ENCODE results near the gene ICOSLG. TPM values are rescaled to one million over a fixed set of nuclear protein-coding genes. Genes with fewer than 3 reads are reported as not detected.
"Not testable (repeated sequence)": the region's sequence is repeated elsewhere in the genome, so short reads cannot be mapped to it uniquely, and the experiment has no call there.

Gene ICOSLG
- total RNA-seq, 1 donor from 2014 or later, result 2.6 TPM

DNA sequence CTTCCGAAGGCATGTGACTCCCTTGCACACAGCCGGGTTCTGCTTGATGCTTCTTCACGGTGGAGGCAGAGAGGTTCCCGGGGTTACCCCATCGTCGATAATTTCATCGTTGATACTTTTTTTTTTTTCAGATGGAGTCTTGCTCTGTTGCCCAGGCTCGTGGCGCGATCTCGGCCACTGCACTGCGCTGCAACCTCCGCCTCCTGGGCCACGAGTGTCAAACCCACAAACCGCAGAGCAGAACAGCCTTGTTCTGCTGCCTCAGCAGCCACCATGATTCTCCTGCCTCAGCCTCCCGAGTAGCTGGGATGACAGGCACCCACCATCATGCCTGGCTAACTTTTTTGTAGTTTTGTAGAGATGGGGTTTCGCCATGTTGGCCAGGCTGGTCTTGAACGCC, 20.1 kb downstream of the ICOSLG start:
- not testable (repeated sequence) for ATAC-seq

DNA sequence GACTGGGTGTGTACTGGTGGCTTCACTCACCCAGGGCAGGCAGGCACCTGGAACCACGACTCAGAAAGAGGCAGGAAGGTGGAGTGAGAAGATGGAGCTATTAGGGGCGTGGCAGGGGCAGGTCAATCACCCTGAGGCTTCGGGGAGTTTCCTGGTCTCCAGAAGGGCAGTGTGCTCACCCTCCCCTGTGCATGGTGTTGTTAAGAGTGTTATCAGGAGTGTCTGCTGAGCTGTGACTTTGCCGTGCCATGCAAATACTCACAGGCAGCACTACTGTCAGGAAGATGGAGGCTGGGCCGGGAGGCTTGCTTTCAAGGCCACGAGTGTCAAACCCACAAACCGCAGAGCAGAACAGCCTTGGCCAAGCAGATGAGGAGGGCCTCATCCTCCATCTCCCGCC, 22.3 kb downstream of the ICOSLG start:
- peak; percentile 62 for ATAC-seq

DNA sequence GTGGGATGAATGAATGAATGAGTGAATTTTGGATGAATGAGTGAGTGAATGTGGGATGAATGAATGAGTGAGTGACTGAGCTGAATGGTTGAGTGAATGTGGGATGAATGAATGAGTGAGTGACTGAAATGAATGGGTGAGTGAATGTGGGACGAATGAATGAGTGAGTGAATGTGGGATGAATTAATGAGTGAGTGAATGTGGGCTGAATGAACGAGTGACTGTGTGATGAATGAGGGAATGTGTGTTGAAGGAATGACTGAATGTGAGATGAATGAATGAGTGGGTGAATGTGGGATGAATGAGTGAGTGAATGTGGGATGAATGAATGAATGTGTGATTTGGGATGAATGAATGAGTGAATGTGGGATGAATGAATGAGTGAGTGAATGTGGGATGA, 28.8 kb downstream of the ICOSLG start:
- not testable (repeated sequence) for ATAC-seq

DNA sequence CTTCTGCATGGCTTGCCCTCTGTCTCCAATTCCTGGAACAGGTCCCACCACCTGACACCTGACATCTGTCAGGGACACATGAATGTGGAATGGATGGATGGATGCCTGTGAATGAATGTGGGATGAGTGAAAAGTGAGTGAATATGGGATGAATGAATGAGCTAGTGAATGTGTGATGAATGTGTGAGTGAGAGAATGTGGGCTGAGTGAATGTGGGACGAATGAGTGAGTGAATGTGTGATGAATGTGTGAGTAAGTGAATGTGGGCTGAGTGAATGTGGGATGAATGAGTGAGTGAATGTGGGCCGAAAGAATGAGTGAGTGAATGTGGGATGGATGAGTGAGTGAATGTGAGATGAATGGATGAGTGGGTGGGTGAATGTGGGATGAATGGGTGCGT, 29.2 kb downstream of the ICOSLG start:
- ATAC-seq, result not testable (repeated sequence)

DNA sequence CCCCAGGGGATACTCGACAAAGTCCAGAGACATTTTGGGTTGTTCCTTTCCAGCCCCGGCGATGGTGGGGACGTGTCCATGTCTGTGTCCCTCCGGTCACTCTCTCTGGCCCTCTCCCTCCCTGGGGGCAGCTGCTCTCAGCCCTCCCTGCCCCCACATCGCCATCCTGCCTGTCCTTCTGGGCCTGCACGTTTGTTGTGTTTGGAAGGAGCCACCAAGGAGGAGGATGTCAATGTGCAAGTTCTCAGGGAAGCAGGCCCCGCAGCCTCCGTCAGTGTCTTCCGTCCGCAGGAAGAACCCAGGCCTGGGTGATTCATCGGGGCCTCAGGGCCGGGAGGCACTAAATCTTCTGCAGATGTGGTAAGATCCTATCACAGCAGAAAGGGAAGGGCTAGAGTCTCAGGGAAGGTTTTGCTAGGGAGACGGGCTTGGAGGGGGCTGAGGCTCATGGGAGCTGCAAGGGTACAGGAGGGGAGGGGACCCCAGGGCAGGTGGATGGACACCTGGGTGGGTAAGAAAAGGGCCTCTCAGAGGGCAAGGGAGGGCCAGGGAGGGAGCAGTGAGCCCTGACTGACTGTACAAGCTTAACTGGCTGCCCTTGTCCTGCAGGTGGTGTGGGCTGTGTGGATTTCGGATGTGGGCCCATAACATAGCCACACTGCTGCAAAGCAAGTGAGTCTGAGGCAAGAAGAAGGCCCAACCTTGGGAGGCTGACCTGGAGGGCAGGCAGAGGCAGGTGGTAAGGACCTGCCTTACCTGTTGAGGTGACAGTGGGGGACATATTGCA, 32.7 kb downstream of the ICOSLG start:
- ATAC-seq, result peak; percentile 70

DNA sequence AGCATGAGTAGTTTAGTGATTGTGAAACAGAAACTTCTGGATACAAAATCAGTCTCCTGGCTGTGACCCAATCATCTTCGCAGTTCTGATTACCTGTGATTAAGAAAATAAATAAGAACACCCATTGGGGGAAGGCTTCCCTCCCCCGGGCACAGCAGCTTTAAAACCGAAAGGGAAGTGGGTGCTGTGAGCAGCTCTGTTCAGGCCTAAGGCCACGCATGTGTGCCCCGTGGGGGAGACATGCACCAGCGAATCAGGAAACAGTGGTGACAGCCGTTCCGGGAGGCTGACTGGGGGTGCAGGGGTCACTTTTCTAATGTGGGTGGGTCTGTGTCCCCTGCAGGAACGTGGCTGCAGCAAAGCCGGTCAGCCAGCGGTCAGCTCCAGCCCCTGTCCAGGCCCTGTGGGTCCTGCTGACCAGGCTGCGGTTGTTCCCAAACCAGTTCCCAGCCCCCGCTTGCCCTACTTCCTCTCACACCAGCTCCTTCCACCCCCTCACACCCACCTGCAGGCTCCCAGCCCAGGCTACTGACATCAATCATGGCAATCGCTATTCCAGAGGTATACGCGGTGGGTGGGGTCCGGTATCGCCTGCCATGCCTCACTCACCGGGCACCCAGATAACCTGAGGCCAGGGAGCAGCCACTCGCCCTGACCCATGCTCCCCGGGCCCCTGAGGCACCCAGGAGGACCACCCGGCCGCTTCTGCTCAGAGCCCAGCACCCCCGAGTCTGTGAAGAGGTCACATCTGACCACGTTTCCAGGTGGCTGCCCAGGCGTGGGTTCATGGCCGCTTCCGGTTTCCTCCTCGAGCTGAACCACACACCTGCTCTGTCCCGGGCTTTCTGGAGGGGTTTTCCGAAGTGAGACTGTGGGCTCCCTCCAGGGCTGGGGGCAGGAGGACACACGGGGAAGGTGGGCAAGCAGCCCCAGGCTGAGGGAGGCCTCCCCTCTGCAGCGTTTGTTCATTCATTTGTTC, 33.8 kb downstream of the ICOSLG start:
- peak; percentile 58 for ATAC-seq

DNA sequence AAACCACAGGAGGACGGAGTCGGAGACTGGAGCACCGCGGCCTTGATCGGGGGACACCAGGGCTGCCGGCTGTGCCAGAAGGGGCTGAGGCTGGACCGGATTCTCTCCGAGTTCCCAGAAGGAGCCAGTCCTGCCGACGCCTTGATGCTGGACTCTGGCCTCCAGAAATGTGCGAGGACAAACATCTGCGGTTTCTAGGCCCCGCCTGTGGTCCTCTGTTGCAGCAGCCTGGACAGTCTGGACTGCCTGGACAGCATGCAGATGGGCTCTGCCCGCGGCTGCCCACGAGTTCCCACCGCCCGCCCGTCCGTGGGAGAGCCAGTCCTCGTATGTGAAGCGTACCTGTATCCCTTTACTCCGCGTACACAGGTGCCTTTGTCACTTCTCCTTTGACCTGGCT, 34.6 kb downstream of the ICOSLG start:
- not testable (repeated sequence) for ATAC-seq

DNA sequence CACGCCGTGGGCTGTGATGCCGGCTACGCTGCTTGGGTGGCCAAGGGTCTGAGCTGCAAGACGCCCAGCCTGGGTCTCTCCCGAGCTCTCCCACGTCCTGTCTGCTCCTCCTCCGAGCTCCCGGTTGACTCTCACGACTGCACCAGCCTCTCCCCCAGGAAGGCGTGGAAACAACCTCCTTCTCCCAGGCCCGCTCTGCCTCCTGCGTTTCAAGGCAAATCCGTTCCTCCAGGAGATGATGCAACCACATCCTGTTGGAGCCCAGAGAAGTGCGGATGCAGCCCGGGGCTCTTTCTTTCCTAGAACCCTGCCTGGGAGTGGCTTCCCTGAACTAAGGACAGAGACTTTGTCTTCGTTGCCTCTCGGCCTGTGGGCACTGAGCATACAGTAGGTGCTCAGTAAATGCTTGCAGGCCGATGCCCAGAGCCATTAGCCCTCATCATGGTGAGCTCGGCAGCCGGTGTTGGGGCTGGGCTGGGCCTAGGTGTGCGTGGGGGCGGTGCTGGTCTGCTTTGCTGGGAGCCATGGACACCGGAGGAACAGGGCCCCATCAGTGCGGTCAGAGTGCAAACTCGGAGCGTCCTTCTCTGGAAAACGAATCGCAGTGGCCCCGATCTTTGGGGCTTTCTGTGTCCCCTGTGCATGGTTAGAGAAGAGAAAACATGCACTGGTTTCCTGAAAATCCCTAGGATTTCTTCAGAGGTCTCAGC, 38.0 kb downstream of the ICOSLG start:
- not testable (repeated sequence) for ATAC-seq

DNA sequence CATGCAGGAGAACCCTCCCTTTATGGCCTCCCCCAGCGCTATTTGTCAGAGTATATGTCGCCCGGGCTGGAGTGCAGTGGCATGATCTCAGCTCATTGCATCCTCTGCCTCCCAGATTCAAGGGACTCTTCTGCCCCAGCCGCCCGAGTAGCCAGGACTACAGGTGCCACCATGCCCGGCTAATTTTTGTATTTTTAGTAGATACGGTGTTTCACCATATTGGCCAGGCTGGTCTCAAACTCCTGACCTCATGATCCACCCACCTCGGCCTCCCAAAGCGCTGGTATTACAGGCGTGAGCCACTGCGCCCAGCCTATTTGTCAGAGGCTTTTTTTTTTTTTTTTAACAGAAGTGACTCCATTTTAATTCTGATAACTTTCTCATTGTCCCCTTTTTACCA, 40.7 kb downstream of the ICOSLG start:
- not testable (repeated sequence) for ATAC-seq

DNA sequence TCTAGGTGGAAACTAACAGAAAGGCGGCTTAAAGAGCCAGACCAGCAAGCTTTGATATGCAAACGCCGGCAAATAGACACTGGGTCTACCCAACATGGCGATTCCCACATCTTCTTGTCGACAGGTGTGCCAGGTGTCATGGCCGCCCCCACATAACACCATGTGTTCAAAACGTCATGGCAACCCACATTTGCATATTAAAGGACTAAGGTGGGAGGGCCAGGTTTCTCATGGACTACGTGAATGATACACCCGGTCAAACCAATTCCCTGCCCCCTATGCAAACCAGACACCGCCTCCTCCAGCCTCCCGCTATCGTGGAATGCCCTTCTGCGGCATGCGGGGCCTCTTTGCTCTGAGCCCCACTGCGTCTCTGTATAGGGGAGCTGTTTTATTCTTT, 41.3 kb downstream of the ICOSLG start:
- ATAC-seq, result no peak

DNA sequence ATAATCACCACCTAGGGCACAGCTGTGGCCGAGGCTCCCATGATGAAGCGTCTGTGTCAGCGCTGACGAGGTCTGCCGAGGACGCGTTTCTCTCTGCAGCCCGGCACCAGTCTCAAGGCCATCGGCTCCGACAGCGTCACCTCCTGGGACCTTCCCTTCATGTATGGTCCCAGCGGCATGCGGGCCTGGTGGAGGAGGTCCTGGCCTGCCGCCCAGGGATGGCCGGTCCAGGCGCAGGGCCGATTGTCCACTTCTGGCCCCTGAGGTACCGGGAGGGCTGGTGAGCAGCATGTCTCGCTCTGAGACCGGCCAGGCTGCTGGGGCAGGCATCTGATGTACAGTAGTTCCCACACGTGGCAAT, 43.6 kb downstream of the ICOSLG start:
- peak; percentile 31 for ATAC-seq

DNA sequence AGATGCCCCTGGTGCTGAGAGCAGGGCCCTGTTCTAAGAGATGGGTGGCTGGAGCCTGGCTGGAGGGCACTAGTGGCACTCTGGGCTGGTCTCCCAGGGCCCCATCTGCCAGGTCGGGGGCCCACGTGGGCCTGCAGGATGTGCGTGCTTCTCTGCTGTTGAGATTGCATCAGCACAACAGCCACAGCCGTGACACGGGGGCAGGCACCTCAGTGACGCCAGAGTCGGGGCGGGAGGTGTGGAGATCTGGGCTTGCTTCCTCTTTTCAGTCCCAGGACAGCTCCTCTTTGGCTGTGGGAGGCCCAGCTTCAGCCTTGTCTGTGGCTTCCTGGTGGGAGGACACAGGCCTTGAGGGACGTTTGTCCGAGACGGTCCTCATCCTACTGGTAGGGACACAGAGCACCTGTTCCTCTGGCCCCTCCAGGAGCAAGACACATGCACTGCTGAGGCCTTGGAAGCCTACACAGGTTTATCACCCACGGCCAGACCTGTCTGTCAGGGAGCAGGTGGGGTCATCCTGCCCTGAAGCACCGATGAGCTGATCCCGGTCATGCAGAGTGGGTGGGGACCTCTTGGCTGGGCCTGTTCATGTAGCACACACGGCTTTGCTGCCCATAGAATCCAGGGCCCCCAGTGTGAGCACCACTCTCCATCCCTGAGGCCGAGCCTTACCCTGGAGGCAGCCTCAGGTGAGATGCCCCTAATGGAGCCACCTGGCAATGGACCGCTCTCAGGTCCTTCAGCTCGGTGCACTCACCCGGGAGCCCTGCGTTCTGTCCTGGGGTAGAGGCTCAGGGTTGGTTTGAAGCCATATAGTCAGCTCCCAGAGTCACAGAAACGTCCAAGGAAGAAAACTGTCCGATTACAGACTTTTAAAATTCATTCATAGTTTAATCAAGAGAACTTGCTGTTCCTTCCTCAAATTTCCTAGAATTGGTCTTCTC, 44.3 kb downstream of the ICOSLG start:
- peak; percentile 61 for ATAC-seq

DNA sequence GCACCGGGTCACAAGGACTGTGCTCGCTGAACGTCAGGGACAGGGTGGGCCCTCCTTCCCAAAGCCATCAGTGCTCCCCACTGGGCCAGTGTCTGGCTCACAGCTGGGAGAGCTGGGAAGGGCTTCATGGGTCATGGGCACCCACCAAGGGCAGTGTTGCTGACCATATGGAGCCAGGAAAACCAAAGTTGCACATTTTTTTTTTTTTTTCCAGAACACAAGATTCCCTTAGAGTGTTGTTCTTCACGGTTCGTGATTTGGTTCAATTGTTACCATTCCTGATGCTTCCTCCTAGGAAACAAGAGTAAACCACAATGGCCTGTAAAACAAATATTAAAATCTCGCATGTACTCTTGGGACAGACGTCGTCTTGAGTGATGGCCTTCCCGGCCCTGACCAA, 45.9 kb downstream of the ICOSLG start:
- not testable (repeated sequence) for ATAC-seq

DNA sequence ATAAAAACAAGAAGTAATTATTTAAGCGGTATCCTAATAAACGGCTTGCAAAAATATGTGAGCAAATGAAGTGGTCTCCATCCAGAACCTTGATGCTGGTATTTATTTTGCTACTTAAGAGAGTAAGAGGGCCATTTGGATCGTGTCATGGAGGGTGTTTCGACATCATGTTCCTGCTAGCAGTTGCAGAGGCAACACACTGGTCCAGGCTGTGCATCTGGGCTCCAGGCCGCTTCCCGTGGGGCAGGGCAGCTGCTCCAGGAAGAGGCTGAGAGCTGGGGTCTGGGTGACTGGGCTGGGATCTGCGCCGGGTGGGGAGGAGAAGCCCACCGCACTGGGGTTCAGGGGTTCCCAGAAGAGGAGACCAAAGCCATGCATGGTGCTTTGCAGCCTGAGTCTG, 46.3 kb downstream of the ICOSLG start:
- ATAC-seq, result not testable (repeated sequence)

DNA sequence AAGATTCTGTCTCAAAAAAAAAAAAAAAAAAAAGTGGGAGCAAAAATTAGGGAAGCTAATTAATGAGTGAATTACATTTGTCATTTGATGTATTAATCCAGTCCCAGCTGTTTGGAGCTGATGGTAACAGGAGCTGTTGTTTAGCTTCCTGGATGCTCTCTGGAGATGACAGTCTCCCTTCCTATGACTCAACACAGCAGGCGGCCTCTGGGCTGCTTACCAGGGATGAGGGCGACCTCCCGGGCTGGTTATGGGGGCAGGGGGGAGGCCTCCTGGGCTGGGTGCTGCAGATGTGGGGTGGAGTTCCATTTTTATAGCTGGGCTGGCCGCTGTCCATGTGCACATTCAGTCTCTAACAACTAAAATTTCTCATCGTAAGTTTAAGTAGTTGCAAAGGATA, 47.6 kb downstream of the ICOSLG start:
- not testable (repeated sequence) for ATAC-seq

DNA sequence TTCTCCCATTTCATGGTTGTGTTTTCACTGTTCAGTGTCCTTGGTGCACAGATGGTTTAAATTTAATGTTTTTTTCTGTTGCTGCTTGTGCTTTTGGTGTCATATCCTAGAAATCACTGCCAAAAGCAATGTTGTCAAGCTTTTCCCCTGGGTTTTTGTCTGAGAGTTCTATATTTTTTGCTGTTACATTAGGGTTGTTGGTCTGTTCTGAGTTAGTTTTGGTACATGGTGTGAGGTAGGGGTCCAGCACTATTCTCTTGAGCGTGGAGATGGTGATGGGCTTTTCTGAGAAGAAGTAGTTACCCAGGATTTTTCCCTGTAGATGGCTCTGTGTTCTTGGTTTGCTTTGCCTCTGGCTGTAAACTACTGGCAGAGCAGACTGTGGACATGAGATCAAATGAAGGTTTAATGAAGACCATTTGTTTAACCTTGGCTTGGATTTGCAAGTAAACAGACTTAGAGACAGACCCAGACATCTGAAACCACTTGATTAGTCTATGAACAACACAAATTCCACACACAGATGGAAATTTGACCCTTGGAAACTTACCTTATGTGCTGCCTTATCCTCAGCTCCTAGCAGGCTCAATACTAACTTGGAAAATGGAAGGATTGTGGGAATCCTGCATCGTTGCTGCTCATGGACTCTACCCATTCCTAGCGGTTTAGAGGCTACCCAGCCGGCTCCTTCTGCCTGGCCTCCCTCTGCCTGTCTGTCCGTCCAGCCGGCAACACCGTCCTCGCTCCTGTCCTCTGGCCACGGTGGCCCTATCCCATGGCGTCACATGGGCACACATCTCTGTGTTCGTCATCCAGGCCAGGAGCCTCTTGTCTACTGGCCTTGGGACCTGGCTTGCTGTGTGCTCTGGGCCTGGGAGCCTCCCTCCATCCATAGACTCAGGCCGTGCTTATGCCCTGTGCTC, 50.1 kb downstream of the ICOSLG start:
- ATAC-seq, result not testable (repeated sequence)

DNA sequence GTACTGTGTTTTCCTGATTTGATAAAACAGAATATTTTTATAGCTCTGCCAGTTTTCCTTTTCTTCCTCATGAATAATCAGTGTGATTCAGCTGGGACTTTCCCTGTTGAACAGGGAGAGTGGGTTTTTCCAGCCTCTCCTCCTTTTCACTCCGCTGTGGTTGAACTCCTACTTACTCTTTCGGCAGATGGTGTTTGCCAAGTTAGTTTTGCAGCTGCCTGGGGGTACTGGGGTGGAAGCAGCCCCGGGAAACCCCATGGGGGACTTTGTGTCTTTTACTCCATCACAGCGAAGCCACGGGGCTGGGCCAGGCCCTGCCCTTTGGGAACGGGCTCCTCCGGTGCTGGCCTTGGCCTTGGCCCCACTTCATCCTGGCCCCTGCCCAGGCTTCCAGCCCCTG, 55.9 kb downstream of the ICOSLG start:
- ATAC-seq, result peak; percentile 71

DNA sequence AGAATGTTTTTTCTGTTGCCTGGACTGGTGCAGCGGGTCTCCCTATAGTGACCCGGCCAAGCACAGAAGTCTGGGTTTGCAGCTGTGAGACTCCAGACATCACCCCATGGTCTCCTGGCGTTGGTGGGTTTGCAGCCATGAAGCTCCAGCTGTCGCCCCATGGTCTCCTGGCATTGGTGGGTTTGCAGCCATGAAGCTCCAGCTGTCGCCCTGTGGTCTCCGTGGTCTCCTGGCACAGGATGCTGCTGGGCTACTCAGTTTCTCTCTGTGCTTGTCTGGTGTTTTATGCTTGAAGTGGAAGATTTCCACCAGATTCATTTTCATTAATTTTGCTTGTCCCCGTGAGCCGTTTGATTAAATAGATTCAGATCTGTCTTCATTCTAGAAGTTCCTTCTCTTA, 58.5 kb downstream of the ICOSLG start:
- not testable (repeated sequence) for ATAC-seq

DNA sequence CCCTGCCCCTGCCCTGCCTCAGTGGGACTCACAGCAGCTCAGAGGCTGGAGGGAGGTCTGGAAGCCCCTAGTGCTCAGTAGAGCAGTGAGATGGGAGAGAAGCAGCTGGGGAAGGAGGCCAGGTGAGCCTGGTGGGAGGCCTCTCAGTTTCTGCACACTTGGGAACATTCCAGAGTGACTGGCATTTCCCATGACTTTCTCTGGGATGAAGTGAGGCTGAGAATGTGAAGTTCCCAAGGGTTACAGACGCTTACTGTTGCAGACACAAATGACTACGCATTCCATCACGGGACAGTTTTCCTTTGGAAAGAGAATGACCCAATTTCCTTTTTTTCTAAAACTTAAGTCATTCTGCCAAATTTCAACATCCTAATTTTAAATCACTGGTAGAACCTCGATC, 59.2 kb downstream of the ICOSLG start:
- ATAC-seq, result not testable (repeated sequence)

DNA sequence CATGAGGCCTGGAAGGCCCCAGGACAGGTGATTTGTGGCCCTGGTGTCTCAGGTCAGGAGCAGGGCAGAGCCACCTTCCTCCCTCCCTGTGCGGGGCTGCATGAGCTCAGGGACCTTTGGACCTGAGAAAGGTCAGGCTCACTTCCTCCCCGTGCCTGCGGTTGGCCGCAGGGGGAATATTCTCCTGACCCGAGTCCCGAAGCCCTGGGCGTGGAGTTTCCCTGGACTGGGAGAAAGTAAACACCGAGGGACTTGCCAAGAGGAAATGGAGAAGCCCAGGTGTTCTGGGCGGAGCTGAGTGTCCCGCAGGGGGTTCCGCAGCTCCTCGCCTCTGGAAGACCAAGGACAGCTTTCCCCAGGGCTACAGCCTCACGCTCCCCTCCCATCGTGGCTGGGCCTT, 64.6 kb downstream of the ICOSLG start:
- ATAC-seq, result not testable (repeated sequence)

DNA sequence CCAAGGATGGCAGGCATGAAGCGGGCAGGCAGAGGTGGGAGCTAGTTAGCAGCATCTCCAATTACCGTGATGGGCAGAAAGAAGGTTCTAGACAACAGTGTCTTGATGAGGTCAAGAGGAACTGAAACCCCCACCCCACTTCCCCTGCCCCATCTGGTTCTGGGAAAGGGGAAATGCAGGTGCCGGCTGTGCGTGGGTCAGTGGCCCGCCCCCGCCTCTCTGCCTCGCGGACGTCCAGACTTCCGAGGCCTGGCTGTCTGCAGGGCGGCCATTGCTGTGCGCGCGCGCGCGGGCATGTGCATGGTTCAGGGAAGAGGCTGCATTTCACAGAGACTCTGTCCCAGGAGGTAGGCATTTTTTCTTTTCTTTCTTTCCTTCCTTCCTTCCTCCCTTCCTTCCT, 65.6 kb downstream of the ICOSLG start:
- ATAC-seq, result not testable (repeated sequence)
